Vagina (tissue), 2 donors: ENCODE data around the gene TIAM2. TPM values are rescaled to one million over a fixed set of nuclear protein-coding genes. Genes with fewer than 3 reads are reported as not detected.
"Not testable (repeated sequence)": the region's sequence is repeated elsewhere in the genome, so short reads cannot be mapped to it uniquely, and the experiment has no call there.

Experiments used
- DNase-seq, 2 donors: peaks; one replicate each; pipeline ENCODE4 v3.0.0-alpha.2; 2017; ENCODE audit errors: extremely low spot score in 2 of 2
- H3K27ac ChIP-seq: fragments of 200-600 bp; sonication (generic); one replicate; pipeline ENCODE4 v1.5.1; 2019
- H3K27me3 ChIP-seq: fragments of 200-600 bp; sonication (generic); one replicate; pipeline ENCODE4 v1.5.1; 2019
- H3K36me3 ChIP-seq, 2 donors: fragments of 200-600 bp; sonication (generic); one replicate each; pipeline ENCODE4 v1.5.1; 2017 to 2019
- H3K4me1 ChIP-seq: fragments of 200-600 bp; sonication (generic); one replicate; pipeline ENCODE4 v1.5.1; 2019
- H3K4me3 ChIP-seq, 2 donors: fragments of 200-600 bp; sonication (generic); 1 replicate in 1 of 2; 2 replicates in 1 of 2; pipeline ENCODE4 v1.5.1; 2016 to 2019
- H3K9me3 ChIP-seq: fragments of 200-600 bp; sonication (generic); one replicate; pipeline ENCODE4 v1.5.1; 2019
- POLR2A ChIP-seq, 2 donors: fragments of 450-650 bp; IDR thresholded peaks; one replicate each; pipeline ENCODE4 v1.6.1; 2017; ENCODE audit warnings: antibody characterized with exemption in 2 of 2, mild to moderate bottlenecking in 2 of 2, moderate library complexity in 2 of 2
- POLR2AphosphoS5 ChIP-seq, 2 donors: sonication (generic); formaldehyde crosslinking; IDR thresholded peaks; one replicate each; pipeline ENCODE4 v1.9.0; 2017; ENCODE audit warnings: antibody characterized with exemption in 2 of 2, mild to moderate bottlenecking in 2 of 2, low read depth in 1 of 2; ENCODE audit not compliant: insufficient read depth in 1 of 2
- intact Hi-C: fragments of 100-400 bp; cut with DNase I; formaldehyde crosslinking; loops from one replicate; pipeline ENCODE4 v1.15.1; 2023
- total RNA-seq: library from RNA; depleted of rRNA; stranded (reverse); fragments of >200 nt; gene quantifications from one replicate; pipeline ENCODE4 v1.2.3, GENCODE V29; 2016
- TF ChIP-seq, protein P1 (sequence below), 3 experiments: fragments of 450-650 bp in 2 of 3; fragments of 200-600 bp in 1 of 3; sonication (generic) in 1 of 3; IDR thresholded peaks; one replicate each; pipeline ENCODE4 v1.5.1; 2017 to 2019; ENCODE audit warnings: antibody characterized with exemption in 3 of 3, mild to moderate bottlenecking in 2 of 3, moderate library complexity in 2 of 3

TIAM2 gene
- total RNA-seq, 1 donor from 2014 or later: 11.5 TPM

DNA sequence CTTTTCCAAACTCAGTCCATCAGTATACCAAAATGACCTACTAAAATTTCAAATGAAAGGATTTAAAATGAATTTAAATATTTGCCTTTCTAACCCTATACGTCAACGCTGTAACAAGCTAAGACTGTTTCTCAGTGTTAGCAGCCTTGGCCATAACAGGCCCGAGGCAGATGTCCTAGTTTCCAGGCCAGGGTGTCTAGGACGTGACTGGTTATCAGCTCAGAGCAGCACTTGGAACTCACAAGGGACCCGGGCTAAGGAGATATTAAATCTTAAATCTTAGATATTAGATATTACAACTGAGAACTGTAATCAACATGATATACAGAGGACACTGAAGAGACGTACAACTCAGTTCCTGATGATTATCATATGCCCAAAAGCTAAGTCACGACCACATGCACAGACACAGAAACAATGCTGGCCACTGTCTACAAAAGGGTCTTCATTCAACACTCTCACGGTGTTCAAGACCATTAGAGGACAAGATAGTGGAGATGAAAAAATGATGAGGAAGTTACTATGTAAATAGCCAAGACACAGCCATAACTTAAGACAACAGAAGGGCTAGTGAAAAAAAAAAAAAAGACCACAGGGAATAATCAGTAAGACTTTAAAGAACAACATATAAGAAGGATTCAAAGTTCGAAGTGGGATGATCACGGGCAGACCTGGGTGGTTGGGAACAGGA lies 268.4 kb downstream of the TIAM2 start, which contains the start of gene CLDN20:
Gene CLDN20 (plus strand): TSS at position 641 of the 691 bp plus-strand sequence. CDS start 11,707 bp downstream, outside the sequence.
- Histone ChIP-seq H3K27me3 (no peaks in the 10 kb centered on the region), H3K4me3 (no peak within 1 kb of the TSS), H3K4me1 (peaks cover 12% of the 10 kb centered on the region), H3K27ac (peak within 1 kb of the TSS; percentile 15), H3K9me3 (no peaks in the 10 kb centered on the region), H3K36me3 (peaks cover 0 to 13% of the 10 kb centered on the region in 2 donors)
- TF ChIP-seq POLR2AphosphoS5 (IDR thresholded peaks at IDR 0.05; ENCODE audit: insufficient read depth in 1 of 2, low read depth in 1 of 2): no peak
- TF ChIP-seq POLR2A (IDR thresholded peaks at IDR 0.05): no peak
- TF ChIP-seq, protein P1, sequence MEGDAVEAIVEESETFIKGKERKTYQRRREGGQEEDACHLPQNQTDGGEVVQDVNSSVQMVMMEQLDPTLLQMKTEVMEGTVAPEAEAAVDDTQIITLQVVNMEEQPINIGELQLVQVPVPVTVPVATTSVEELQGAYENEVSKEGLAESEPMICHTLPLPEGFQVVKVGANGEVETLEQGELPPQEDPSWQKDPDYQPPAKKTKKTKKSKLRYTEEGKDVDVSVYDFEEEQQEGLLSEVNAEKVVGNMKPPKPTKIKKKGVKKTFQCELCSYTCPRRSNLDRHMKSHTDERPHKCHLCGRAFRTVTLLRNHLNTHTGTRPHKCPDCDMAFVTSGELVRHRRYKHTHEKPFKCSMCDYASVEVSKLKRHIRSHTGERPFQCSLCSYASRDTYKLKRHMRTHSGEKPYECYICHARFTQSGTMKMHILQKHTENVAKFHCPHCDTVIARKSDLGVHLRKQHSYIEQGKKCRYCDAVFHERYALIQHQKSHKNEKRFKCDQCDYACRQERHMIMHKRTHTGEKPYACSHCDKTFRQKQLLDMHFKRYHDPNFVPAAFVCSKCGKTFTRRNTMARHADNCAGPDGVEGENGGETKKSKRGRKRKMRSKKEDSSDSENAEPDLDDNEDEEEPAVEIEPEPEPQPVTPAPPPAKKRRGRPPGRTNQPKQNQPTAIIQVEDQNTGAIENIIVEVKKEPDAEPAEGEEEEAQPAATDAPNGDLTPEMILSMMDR (IDR thresholded peaks at IDR 0.05): no peak
- intact Hi-C loops: no loop called here
- no peak for DNase-seq

DNA sequence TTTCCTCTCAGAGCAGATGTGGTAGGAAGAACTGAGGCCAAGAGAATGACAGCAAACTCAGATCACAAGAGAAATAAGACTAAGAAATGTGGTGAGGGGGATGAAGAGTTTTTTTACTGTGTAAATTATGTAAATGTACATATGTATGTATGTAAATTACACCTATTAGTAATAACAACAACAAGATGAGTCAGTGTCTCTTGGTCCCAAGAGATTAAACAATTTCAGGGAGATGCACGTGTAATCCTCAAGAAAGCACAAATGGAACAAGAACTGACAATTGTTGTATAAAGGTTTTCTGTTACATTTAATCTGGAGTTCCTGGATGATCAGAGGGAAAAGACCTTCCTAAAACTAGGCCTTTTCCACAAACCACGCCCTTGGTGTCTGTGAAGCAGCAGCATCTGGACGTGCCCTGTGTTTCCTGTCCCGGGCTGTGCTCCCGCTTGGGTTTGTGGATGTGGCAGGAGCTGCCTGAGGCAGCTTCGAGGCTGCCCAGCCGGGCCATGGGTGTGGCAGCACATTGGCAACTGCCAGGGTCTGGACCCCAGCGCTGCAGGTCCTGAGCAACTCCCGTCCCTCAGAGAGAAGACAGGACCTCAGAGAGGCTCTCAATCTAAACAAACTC lies 269.7 kb downstream of the TIAM2 start:
- intact Hi-C loops: no loop called here
- peaks cover 12% of the 10 kb centered on the region for H3K4me1 ChIP-seq
- no peaks in the 10 kb centered on the region for H3K27me3 ChIP-seq
- TF ChIP-seq POLR2A (IDR thresholded peaks at IDR 0.05): no peak
- TF ChIP-seq, protein P1 (IDR thresholded peaks at IDR 0.05): no peak
- no peak for TF ChIP-seq POLR2AphosphoS5 (IDR thresholded peaks at IDR 0.05; ENCODE audit: insufficient read depth in 1 of 2, low read depth in 1 of 2)
- H3K27ac ChIP-seq: peak overlapping the region; percentile 15
- no peaks in the 10 kb centered on the region for H3K9me3 ChIP-seq
- peaks cover 0 to 3% of the 10 kb centered on the region in 2 donors for H3K36me3 ChIP-seq
- DNase-seq: no peak
- H3K4me3 ChIP-seq: no peak overlapping the region

DNA sequence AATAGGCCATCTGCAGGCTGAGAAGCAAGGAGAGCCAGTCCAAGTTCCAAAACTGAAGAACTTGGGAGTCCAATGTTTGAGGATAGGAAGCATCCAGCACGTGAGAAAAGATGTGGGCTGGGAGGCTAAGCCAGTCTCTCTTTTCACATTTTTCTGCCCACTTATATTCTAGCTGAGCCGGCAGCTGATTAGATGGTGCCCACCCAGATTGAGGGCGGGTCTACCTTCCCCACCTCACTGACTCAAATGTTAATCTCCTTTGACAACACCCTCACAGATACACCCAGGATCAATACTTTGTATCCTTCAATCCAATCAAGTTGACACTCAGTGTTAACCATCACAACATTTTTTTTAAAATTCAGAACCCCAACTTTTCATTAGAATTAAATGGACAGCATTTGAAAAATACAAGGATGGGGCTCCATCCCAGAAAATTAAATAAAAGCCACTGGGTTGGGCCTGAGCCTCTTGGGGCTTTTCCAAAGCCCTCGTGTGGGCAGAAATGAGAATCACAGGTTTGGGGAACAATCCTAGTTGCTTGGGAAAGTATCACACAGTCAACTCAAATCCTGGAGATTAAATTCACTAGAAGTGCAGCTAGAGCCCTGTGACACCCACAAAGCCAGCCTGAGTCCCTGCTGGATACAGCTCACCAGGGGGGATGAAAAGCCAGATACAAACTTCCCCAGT lies 270.9 kb downstream of the TIAM2 start:
- Histone ChIP-seq H3K4me1 (peaks cover 12% of the 10 kb centered on the region), H3K36me3 (no peaks in the 10 kb centered on the region), H3K4me3 (no peak overlapping the region), H3K9me3 (no peaks in the 10 kb centered on the region), H3K27ac (no peak overlapping the region), H3K27me3 (no peaks in the 10 kb centered on the region)
- TF ChIP-seq, protein P1 (IDR thresholded peaks at IDR 0.05): no peak
- no peak for TF ChIP-seq POLR2AphosphoS5 (IDR thresholded peaks at IDR 0.05; ENCODE audit: insufficient read depth in 1 of 2, low read depth in 1 of 2)
- TF ChIP-seq POLR2A (IDR thresholded peaks at IDR 0.05): no peak
- DNase-seq: no peak
- intact Hi-C loops: no loop called here

DNA sequence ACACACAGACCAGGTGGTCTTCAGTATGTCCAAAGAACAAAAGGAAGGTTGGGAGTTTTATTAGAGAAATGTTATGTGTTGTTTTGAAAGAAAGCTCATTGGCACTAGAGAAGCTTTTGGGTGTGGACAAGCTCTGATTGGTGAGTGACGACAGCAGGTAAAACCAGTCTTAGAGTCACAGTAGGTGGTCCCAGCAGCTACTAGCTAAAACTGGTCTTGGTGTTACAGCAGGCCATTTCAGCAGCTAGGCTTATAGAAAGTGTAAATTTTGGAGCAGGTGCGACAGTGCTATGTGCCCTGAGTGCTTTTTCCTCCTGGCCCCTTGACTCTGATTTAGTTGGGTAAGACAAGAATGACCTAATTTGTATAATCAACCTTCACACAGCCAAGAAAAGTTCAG lies 272.3 kb downstream of the TIAM2 start:
- Histone ChIP-seq H3K36me3 (no peaks in the 10 kb centered on the region), H3K4me1 (peaks cover 20% of the 10 kb centered on the region), H3K4me3 (no peak overlapping the region), H3K9me3 (no peaks in the 10 kb centered on the region), H3K27ac (no peak overlapping the region), H3K27me3 (no peaks in the 10 kb centered on the region)
- TF ChIP-seq, protein P1 (IDR thresholded peaks at IDR 0.05): no peak
- TF ChIP-seq POLR2A (IDR thresholded peaks at IDR 0.05) (no peak), POLR2AphosphoS5 (IDR thresholded peaks at IDR 0.05; ENCODE audit: insufficient read depth in 1 of 2, low read depth in 1 of 2) (peak in 1 of 2 donors; percentile 29)
- no peak for DNase-seq
- intact Hi-C loops: no loop called here

DNA sequence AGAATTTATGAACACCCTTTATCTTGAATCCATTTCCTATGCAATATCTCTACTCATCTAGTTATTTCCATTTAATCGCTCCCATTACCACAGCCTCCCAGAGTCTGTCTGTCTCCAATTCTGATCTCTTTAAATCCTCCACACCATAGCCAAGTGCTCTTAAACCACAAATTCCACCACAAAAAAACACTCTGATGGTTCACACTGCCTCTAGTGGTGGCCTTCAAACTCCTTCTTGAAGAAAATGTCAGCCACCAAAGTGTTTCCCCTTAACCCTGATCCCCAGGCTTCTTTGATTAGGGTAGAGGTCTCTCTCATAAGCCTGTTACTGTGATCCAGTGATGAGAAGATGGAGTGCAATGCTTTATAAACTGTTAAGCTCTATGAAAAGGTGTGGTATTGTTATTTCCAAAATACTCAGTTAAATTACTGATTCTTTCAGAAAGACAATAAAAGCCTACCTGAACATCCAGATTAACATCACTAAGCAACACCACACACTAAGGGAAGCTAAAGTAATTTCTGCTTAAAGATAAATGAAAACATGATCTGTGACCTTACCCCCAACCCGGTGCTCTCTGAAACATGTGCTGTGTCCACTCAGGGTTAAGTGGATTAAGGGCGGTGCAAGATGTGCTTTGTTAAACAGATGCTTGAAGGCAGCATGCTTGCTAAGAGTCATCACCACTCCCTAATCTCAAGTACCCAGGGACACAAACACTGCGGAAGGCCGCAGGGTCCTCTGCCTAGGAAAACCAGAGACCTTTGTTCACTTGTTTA lies 273.2 kb downstream of the TIAM2 start:
- H3K36me3 ChIP-seq, H3K27ac ChIP-seq, DNase-seq, intact Hi-C loops, H3K9me3 ChIP-seq, H3K27me3 ChIP-seq, H3K4me3 ChIP-seq: not testable (repeated sequence)
- H3K4me1 ChIP-seq: peaks cover 29% of the 10 kb centered on the region
